Measurements from ENCODE around the gene COA8. TPM values are rescaled to one million over a fixed set of nuclear protein-coding genes. Genes with fewer than 3 reads are reported as not detected.

COA8 gene
- total and polyA plus RNA-seq, 2 donors (not counting 3 experiments of a cell fraction or from before 2014, with no cell fraction given): 19.1 to 46.4 TPM

DNA sequence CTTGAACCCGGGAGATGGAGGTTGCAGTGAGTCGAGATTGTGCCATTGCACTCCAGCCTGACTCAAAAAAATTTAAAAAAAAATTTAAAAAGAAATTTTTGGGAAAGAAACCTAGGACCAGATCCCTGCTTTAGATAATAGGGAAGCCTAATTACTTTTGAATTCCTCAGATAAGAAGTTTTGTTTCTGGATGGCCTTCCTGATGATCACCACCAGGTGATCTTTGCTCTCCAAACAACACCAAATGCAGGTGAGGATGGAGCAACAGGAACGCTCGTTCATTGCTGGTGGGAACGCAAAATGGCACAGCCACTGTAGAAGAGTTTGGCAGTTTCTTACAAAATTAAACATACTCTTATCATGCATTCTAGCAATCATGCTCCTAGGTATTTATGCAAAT lies 37.7 kb downstream of the COA8 start:
- H3K9me1 ChIP-seq (replicated peaks; ENCODE audit: control insufficient read depth, extremely low read depth, insufficient read depth, low read length): no peaks in the 10 kb centered on the region
- H3K4me2 ChIP-seq (ENCODE audit: insufficient read depth, low read length): no peak overlapping the region
- H3K9ac ChIP-seq (replicated peaks; ENCODE audit: extremely low read depth, insufficient read depth, low read length): no peak overlapping the region
- FAIRE-seq (no peak), DNase-seq (ENCODE audit: low read depth, low spot score) (no peak)
- CTCF ChIA-PET: interaction anchor here (1.0 to 1.2 kb wide), 2 partner anchors 11 to 13 kb away, joined by 3 to 4 read pairs; no protein-coding TSS in a partner anchor
- no peaks in the 10 kb centered on the region for H3K79me2 ChIP-seq (ENCODE audit: control insufficient read depth, insufficient read depth, low read length)
- no peaks in the 10 kb centered on the region for H3K9me3 ChIP-seq (replicated peaks; ENCODE audit: control insufficient read depth, insufficient read depth, low read length)
- no peak overlapping the region for H2AFZ ChIP-seq (ENCODE audit: low read depth, low read length)
- H3K4me1 ChIP-seq (ENCODE audit: control insufficient read depth, extremely low read depth, insufficient read depth, low read length): no peaks in the 10 kb centered on the region
- H3K36me3 ChIP-seq (ENCODE audit: control insufficient read depth in 2 of 2, extremely low read depth in 1 of 2, insufficient read depth in 2 of 2, low read length in 2 of 2): no peaks in the 10 kb centered on the region
- no TSS peak for BruUV-seq (replicated peaks)
- no peak overlapping the region for H3K4me3 ChIP-seq (replicated peaks in 1 of 3; ENCODE audit: insufficient read depth in 1 of 3, low read depth in 1 of 3, low read length in 3 of 3)
- POLR2A ChIA-PET: no interaction called here
- H4K20me1 ChIP-seq (replicated peaks; ENCODE audit: control insufficient read depth, extremely low read depth, insufficient read depth, low read length): no peaks in the 10 kb centered on the region
- intact Hi-C loops (cut with micrococcal nuclease): no loop called here
- H3K27ac ChIP-seq (ENCODE audit: insufficient read depth, low read depth, low read length): no peak overlapping the region
- dilution Hi-C loops (cut with MboI; ENCODE audit: extremely low pct_ligation_motif_present, low sequenced_read_pairs): no loop called here
- no peaks in the 10 kb centered on the region for H3K27me3 ChIP-seq (ENCODE audit: control insufficient read depth in 2 of 2, insufficient read depth in 2 of 2, low read length in 2 of 2)
- TF ChIP-seq, protein P1, sequence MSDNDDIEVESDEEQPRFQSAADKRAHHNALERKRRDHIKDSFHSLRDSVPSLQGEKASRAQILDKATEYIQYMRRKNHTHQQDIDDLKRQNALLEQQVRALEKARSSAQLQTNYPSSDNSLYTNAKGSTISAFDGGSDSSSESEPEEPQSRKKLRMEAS (IDR thresholded peaks at IDR 0.05; ENCODE audit: insufficient read depth, insufficient read length): no peak
- TF ChIP-seq GATA2 (IDR thresholded peaks at IDR 0.05; ENCODE audit: insufficient read depth, insufficient read length, low read depth, low read length) (no peak), MYC (IDR thresholded peaks at IDR 0.05; ENCODE audit: low read depth, low read length) (no peak), JUN (IDR thresholded peaks at IDR 0.05; ENCODE audit: borderline replicate concordance, insufficient read depth, insufficient read length, low read depth) (no peak), FOS (IDR thresholded peaks at IDR 0.05; ENCODE audit: borderline replicate concordance, insufficient read depth, low read length) (no peak), POLR2AphosphoS5 (IDR thresholded peaks at IDR 0.05; ENCODE audit: insufficient read depth, low read depth, low read length) (no peak), POLR2A (IDR thresholded peaks at IDR 0.05; ENCODE audit: low read depth, low read length) (no peak), EZH2 (IDR thresholded peaks at IDR 0.05; ENCODE audit: borderline replicate concordance, low read depth, low read length, severe bottlenecking) (no peak)
- TF ChIP-seq, protein P2, sequence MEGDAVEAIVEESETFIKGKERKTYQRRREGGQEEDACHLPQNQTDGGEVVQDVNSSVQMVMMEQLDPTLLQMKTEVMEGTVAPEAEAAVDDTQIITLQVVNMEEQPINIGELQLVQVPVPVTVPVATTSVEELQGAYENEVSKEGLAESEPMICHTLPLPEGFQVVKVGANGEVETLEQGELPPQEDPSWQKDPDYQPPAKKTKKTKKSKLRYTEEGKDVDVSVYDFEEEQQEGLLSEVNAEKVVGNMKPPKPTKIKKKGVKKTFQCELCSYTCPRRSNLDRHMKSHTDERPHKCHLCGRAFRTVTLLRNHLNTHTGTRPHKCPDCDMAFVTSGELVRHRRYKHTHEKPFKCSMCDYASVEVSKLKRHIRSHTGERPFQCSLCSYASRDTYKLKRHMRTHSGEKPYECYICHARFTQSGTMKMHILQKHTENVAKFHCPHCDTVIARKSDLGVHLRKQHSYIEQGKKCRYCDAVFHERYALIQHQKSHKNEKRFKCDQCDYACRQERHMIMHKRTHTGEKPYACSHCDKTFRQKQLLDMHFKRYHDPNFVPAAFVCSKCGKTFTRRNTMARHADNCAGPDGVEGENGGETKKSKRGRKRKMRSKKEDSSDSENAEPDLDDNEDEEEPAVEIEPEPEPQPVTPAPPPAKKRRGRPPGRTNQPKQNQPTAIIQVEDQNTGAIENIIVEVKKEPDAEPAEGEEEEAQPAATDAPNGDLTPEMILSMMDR (IDR thresholded peaks at IDR 0.05; ENCODE audit: extremely low read depth in 1 of 2, insufficient read depth in 1 of 2, low read depth in 1 of 2, low read length in 2 of 2): no peak
